ENCODE results near the gene NCAM1.

Gene NCAM1

DNA sequence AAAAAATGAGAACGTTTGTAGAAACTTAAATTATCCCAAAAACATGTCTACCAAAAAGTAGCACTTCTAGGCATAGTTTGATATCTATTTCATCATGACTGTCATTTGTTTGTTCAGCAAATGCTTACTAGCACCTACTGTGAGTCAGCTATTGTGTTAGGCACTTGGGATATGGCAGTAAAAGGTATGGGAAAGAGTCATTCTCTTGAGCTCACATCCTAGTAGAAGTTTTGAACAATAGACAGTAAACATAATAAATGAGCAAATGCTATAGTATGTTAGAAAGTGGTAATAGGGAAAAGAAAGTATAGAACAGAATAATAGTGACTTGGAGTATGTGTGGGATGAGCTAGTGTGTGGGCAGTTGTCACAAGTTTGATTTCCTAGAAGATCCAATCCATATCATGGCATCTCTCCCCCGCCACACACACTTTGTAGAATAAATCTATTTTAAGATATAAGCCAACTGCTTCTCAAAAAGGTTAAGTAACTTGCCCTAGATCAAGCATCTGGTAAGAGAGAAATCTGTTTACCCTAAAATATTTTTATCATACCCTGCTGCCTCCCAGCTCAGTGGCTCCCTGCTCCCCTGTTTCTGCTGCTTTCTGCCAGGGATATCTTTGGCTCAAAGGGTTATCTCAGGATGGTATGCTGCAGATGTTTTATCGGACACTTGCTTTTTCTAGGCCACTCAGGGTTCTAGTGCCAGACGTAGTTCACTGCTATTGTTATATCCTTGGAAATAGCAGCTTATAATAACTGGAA lies 129.7 kb downstream of the NCAM1 start:
- no peak for DNase-seq

DNA sequence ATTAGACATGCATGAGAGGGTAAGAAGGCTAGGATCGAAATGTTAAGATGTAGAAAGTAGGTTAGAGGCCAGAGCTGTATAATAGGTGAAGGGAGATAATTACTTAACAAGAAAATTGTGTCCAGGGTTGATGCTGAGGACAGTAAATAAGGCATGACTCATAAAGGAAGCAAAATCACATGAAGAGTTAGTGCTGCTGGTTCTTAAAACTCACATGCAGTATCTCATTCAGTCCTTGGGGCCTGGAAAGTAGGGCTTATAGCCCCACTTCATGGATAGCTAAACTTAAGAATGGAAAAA lies 130.2 kb downstream of the NCAM1 start:
- no peak for DNase-seq

DNA sequence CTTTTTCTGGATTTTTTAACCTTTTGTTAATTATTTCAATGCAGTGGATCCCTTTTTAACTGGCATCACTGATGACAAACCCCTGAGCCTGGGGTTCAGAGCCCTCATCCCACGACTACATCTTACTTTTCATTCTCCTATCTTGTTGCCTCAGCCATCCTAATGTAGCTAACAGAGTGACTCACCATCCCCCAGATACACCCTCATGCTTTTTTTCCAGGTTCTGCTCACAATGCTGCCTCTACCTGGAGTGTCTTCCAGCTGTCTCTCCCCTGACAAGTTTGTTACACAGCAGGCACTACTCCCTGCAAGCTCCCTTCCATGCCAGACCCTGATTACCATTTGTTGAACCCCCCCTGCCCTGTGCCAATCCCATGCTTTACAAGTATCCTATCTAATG lies 135.4 kb downstream of the NCAM1 start:
- DNase-seq = no peak

DNA sequence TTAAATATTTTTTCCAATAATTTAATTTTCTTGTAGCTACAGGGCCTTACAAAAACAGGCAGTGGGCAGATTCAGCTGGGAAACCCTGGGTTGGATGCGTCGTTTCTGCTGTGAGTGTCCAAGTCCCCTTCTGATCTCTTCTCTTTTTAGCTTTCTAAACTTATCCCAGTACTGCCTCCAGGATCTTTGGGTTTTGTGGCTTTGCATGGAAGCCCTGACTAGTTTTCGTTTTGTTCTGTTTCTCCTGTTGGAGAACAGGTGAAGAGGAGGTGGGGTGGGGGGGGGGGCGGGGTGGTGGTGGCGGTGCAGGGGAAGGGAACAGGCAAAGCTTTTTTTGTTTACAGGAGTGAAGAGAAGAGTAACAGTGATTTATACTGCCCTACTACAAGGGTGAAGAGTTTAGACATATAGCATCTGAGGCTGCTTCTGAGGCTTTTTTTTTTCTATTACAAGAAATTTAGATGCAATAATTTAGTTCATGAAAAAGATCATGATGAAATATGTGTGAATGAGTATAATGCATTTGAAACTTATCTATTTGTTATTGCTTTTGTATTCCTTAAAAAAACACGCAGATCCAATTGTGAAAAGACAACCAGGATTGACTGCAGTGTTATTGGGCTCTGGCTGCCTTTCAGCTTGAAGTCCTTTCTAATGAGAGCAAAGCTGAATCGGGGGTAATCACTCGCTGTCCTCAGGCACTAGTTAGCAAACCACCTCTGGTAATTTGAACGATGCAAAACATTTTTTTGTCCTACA lies 142.9 kb downstream of the NCAM1 start:
- no peak for DNase-seq

DNA sequence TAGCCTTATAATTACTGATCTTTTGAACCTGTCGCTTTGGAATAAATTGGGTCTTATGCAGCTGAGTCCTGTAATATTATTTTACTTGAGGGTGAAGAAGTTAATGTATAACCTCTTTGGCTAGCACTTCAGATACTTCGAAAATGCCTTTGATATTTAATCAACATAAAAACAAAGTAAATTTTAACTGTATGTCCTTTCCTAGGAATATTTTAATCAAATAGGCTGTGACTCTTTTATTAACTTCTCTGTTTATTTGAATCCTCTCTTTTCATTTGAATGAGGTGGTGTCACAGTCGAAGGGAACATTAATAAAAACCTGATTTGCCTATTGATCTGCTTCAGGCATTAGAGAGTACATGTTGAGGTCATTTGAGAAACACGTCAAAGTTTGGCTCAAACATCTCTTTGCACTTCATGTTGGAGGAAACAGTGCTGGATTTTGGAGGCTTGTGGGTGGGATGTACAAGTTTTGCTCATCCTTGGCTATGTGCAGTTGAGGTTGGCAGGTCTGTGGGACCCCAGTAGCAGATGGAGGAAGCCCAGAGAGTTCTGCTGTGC lies 143.6 kb downstream of the NCAM1 start:
- DNase-seq = no peak

DNA sequence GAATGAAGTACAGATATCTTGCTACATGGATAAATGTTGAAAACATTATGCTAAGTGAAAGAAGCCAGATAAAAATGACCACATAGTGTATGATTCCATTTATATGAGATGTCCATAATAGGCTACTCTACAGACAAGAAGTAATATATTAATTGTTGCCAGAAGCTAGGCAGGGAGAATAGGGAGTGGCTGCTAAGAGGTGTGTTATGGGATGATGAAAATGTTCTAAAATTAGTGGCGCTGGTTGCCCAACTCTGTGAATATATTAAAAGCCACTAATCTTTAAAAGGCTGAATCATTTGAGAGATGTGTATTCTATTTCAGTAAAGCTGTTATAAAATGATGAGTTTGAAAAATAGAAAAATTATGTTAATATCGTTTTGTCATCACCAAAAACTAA lies 144.4 kb downstream of the NCAM1 start:
- DNase-seq = no peak

DNA sequence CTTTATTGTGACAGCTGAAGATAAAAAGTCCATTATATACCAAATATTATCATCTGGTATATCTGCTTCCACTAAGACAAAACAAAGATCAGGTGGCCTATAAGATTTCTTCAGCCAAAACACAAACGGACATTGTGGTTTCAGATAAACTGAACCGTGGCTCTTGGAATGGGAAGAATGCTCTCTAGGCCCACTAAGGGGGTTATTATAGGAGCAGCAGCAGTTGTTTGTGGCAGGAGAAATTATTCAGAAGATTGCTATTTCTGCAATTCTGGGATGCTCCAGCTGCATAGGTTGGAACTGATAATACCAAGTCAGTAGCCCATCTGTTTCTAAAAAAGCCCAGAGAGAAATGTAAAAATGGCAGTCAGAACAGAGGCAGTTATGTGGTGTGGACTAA lies 145.3 kb downstream of the NCAM1 start:
- DNase-seq = peak; percentile 69

DNA sequence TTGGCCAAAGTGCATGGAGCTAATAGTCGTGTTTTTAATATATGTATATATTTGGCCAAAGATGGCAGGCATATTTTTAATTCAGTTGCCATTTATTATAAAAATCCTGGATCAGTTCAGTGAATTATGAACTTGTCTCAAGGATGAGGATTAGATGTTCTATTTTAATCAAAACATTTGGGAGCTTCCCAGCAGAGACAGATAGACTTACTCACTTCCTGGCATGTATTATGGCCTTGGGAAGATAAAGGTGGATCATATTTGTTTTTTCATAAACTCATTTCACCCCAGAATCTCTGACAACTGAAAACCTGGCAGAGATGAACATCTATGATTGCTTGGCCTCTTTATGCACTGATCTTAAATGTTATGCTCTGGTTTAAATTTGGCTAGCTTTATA lies 148.8 kb downstream of the NCAM1 start:
- no peak for DNase-seq

DNA sequence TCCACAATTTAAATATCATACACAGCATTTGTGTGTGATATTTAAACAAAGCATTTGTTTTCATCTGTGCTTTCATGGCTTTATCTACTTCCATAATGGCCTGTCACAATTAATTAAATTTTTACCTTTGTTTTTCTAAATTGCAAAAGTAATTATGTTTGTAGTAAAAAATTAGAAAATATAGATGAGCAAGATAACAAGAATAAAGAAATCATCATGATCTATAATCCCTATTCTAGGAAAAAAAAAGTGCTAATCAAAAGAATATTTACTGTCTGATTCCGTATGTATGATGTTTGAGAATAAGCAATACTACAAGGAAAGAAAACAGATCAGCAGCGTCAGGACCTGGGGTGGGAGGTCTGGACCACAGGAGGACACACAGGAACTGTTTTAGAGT lies 149.9 kb downstream of the NCAM1 start:
- DNase-seq = no peak

DNA sequence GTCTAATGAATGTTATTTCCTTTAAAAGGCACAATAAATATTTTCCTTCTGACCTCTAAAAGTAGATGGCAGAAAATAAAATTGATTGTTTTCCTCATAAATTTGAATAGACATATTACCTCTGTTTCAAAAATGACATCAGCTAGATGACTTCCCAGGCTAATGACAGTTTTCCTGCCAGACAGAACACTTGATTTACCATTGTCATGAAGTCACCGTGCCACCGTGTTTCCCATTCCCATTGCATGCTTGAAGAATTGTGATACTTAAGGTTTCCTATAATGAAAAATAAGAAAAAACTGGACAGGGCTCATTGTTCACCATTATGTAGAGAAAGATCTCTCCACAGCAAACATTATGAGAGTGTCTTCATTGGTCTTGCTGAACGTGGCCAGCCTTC lies 151.1 kb downstream of the NCAM1 start:
- DNase-seq = no peak

DNA sequence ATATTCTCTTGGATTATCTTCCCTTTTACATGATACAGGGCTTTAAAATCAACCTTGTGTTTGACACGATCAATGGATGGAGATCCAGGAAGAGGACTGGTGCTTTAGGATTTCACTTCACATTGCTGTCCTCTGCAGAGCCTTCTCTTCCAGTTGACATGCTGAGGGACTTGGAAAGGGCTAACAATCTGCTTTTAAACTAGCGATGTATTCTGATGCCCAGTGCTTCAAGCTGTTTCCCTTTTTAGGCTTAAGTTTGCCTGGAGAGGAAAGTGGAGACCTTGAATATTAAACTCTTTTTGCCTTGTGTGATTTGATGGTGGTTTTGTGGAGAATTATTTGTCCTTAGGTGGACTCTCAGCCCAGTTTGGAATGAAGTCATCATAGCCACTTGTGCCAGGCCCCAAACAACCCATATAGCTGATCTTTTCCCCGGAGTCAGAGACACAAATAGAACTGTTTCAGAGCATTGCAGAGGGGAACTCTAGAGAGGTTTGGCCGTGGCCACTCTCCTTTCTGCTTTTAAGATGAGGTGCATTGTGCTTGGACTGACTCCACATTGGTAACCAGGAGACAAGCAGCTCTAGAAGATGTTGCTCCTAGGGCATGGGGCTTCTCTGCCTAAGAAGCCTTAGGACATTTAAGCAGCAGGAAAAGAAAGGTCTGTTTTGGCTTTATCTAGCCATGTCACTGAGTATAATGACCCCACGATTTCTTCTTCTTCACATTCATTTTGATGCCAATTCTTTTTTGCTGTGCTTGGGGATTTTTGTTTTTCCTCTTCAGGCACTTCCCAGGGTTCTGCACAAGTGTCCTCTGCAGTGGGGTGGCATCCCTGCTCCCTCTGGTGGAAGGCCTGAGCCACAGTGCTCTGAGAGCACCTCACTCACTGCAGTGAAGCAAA lies 152.8 kb downstream of the NCAM1 start:
- peak; percentile 60 for DNase-seq

DNA sequence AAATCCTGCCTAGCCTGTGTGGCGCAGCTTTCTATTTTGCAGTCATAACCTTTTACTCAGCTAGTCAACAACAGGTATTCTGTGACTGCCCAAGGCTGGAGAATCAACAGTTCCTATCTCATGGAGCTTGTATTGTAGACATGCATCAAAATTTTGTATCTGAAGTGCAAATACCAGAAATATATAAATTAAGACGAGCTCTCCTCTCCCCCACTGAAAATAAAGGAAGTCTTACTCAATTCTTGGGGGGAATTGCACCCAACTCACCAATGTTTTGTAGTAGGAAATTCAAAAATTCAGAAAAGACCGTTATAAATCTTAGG lies 153.4 kb downstream of the NCAM1 start:
- DNase-seq = no peak

DNA sequence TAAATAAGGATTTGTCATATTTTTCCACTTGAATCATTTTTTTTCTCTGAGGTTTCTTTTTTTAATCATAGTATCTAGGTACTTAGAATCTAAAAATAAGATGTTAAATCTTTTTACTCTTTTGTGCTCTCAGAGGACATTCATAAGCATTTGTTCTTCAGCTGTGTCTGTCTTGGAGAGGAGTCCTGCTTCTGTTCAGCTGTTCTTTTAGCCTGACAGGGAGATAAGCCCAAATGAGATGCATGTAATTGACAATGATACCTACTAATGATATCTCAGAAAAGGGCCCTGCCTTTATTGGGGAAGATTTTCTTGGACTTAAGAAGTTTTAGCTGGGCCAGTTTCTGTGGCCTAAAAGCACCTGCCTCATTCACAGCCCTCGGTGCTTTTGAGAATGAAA lies 156.9 kb downstream of the NCAM1 start:
- no peak for DNase-seq

DNA sequence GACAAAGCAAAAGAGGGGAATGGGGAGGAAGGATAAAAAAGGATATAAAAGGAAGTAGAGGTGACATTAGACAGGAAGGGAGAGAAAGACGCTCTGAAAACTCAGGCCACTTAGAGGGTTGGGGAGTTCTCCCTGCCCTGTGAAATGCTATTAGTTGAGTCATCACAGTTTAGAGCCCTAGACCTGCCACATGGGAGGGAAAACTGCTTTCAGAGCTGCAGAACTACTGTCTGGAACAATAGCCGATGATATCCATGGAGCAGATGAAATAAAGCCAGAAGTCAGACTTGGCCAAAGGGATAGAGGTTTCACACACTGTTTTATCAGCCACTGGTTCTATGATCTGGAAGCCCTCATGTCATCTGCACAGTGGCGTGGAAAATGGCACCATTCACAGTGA lies 157.9 kb downstream of the NCAM1 start:
- DNase-seq = no peak

DNA sequence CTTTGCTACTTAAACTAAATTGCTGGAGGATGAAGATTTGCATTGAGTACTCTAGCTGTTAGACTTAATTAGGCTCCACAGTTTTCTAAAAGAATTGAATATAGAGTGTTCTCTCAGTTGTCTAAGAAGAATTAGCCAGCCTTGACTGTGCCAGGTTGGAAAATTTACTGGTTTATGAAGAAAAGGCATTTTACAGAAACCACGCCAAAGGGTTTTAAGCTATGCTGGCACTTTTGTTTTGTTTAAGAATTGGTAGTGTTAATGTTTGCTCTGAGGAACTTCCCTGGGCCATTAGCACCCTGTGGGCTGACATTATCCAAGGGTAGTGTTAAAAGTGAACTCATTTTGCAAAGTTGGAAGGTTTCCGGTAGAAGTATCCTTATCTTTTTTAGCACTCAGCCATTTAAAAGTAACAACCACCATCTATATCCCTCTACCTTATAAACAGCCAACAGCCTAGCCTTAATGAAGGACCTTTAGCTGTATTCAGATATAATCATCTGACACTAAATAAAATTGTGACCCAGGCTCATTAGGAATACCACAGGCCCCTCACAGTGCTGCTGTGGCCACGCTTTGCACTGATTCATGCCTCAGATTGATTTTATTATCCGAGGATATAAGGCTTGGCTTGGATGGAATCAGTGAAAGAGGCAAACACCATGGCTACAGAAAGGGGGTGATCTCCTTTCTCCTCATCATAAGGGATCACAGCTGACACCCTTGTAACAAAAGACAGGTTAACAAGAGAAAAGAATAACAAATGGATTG lies 158.9 kb downstream of the NCAM1 start:
- no peak for DNase-seq

DNA sequence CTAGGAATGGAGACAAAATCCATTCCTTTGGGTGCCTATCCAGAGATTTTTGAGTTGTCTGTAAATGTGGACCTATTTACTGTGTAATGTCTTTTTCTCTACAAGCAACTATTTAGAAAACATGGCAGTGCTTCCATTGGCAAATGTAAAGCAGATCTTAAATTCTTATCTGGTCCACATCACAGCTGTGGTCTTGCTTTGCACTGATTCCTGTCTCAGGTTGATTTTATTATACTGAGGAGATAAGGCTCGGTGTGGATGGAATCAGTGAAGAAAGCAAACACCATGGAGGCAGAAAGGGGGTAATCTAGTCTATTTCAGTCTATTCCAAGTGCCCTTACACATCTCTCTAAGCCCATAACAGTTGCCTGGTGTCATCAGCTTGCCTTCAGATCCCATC lies 160.5 kb downstream of the NCAM1 start:
- DNase-seq = no peak

DNA sequence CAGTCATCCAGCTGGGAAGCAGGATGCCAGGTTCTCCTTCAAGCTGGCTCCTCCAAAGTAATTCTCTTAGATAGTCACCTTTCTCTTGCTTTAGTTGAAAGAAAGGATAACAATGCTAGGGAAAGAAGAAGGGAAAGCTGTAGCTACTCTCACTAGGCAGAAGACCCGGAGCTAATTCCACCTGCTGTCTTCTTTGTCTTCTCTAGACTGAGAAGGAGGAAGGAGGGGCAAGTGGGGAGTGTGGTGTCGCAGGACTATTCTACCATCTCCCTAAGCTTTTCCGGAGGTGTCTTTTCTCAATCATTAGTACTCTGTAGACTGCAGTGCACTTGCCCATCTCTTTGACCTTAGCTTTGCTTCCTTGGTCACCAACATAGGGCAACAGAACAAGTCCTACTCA lies 162.8 kb downstream of the NCAM1 start:
- DNase-seq = no peak

DNA sequence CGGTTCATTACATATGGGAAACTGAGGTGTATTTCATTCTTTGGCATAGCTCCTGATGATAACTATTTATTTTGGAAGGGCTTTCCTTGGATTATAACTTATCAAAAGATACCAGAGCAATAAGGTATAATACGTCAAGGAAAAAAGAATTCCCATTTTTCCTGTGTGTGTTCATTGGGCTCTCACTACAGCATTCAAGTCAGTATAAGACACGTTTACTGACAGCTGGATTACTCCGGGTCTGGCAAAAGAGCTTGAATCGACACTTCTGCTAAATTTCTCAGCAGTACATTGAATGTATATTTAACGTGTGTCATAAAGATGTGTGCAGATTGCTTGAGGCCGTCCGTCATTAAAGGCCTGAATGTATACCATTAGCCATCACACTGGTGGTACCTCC lies 163.4 kb downstream of the NCAM1 start:
- DNase-seq = no peak

DNA sequence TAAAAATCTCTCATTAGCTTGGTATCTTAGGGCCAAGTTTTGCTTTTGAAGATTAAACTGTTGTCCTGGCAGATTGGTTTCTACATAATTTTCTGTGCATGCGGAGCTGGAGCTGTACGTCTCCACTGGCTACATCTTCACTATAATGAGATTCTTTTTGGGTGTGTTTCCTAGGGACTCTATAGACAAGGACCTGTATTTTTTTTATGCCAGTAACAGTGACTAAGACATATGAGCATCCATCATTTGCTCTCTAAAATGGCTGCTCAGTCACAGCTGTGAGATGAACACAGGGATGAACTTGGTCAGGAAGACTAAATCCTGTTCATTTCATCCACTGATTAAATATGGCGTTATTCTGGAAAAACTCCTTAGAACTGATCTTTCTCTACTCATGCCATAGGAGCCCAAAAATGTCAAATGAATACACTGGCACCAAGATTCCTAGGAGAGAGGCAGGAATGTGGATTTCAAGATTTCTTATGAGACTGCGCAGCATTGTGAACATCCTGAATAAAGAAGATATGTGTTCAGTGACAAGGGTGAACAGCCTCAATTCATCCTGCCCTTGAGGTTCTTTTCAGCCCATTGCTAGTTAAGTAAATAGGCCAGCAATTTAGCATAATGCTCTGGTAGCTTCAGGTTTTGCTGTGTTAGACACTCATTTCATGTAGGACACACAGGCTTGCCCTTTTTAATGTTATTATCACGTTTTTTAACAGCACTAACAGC lies 168.2 kb downstream of the NCAM1 start:
- no peak for DNase-seq

DNA sequence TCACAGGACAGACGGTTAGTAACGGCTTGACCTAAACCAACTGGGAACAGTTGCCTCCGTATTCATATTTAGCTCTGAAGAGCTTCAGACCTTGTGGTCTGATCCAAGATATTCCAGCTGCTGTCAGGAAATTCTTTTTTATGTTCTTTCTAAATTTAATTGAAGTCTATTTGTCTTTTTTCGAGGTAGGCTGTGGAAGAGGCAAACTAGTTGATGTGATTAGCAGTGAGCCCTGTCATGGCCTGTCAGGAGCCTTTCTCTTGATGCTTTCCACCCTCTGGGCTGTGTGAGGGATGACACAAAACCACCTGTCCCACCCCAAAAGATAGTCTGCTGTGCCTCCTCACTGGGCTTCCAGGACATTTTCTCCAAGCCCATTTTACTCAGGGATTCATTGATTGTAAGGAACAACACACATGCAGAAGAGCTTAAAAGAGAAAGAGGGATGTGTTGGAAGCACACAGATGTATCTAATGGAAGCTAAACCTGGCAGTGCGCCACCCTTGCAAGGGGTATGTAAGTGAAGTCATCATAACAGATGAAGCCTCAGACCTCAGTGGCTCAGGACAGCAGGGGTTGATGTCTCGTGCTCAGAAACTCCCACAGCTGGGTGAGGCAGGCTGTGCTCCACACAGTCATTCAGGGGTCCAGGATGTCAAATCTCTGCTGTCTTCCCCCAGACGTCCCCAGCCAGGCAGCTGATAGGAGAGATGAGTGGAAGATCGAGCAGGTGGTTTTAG lies 170.0 kb downstream of the NCAM1 start:
- peak; percentile 24 for DNase-seq

DNA sequence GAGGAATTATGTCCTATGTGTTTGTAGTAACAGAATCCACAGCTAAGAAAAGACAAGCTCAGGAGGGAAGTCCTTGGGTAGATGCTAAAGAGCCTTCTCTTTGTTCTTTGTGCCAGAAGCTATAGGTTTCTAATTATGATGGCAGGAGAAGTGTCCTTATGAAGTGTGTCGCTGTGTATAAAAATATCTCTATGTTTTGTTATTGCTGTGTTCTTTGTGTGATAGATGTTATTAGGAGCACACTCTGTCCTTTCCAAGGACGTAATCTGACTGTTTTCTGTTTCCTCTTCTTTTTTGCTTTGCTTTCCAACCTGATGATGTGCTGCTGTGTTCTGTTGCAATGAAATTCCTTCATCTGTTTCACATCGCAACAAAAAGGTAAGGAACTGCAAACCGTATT lies 171.9 kb downstream of the NCAM1 start:
- DNase-seq = no peak

All from fibroblast of skin of scalp (primary cell).